ENCODE data around the gene LRRIQ1. TPM values are rescaled to one million over a fixed set of nuclear protein-coding genes. Genes with fewer than 3 reads are reported as not detected.
A peak's percentile ranks its signal among the peaks of the same experiment; 100 is the strongest.

LRRIQ1 gene
- total RNA-seq, 2 donors from 2014 or later = not detected

DNA sequence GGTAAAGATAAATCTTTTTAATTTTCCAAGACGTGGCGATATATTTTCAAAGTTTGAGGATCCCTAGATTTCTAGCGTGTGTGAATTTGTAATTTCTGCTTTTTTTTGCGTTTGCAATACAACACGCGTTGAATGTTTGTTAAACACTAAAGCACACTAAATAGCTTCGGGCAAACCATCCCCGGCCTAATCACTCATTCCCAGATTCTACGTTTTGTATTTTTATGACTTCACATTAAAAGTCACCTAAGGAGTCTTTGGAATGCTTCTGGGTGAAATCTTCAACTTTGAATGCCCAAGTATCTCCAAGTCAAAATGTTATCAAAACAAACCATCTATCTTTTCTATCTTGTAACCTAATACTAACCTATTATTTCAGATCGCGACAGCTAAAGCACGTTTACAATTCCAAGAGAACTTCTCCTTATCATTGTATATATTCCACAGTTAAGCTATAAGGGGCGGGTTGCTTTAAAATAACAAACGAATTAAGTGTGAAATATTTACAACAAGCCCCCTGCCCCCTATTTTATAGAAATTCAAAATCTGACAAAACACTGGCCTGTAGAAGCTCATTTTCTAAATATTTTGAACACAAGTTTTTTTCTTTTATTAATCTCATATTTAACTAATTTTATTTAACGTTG lies 245.0 kb downstream of the LRRIQ1 start:
- no peaks in the 10 kb centered on the region for H3K9me3 ChIP-seq (ENCODE audit: control insufficient read depth, low read length, poor library complexity, severe bottlenecking)
- Mint-ChIP-seq H3K27ac (no peak overlapping the region), H3K4me1 (peaks cover 5% of the 10 kb centered on the region), H3K27me3 (peaks cover 37% of the 10 kb centered on the region), H3K36me3 (ENCODE audit: low read depth) (peaks cover 3% of the 10 kb centered on the region), H3K4me3 (peak overlapping the region; percentile 84)
- DNase-seq (no peak), ATAC-seq (no peak)

DNA sequence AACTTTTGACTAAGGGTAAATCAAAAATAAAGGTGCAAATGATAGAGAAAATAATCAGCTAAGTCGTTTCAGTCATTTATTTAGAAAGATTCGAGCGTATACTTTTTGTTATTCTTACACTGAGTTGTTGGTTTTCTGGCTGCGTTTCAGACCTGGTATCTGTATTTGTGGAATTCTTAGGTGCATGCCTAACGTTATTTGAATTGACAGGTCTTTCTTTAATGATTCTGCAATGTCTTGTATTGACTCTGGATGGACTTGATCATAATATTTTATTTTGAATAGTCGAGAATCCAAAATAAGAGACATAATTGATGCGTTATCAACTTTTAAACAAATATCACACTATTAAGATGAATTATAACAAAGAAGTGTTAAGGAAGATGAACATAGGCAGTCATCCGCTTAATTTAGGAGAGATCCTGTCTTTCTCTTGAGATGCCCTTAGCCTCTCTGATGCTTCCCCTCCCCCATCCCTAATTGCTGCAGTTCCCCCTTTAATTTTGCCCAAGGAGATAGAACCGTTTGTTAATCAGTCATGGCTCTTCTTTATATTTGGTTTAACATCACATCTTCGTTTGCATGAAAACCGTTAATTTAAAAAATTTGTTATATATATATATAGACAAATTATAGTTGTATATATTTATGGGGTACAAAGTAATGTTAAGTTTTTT lies 245.6 kb downstream of the LRRIQ1 start:
- no peaks in the 10 kb centered on the region for H3K9me3 ChIP-seq (ENCODE audit: control insufficient read depth, low read length, poor library complexity, severe bottlenecking)
- peaks cover 3% of the 10 kb centered on the region for H3K36me3 Mint-ChIP-seq (ENCODE audit: low read depth)
- H3K27ac Mint-ChIP-seq = no peak overlapping the region
- no peak overlapping the region for H3K4me3 Mint-ChIP-seq
- H3K27me3 Mint-ChIP-seq = peaks cover 37% of the 10 kb centered on the region
- peaks cover 5% of the 10 kb centered on the region for H3K4me1 Mint-ChIP-seq
- no peak for DNase-seq
- ATAC-seq = no peak

DNA sequence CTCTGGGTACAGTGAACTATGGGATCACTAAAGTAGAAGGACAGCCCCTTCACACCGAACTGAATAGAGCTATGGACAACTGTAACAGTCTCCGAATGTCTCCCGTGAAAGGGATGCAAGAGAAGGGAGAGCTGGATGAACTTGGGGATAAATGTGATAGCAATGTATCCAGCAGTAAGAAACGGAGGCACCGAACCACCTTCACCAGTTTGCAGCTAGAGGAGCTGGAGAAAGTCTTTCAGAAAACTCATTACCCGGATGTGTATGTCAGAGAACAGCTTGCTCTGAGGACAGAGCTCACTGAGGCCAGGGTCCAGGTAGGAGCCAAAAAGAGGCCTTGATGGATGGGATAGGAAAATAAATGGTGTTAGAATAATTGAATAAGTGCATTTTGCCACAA lies 247.4 kb downstream of the LRRIQ1 start:
- Mint-ChIP-seq H3K36me3 (ENCODE audit: low read depth) (peaks cover 3% of the 10 kb centered on the region), H3K4me3 (no peak overlapping the region), H3K27me3 (peaks cover 24% of the 10 kb centered on the region), H3K4me1 (peaks cover 5% of the 10 kb centered on the region), H3K27ac (no peak overlapping the region)
- no peak for ATAC-seq
- no peaks in the 10 kb centered on the region for H3K9me3 ChIP-seq (ENCODE audit: control insufficient read depth, low read length, poor library complexity, severe bottlenecking)
- no peak for DNase-seq

Other genes with a start within 250 kb of the LRRIQ1 start
- gene SLC6A15, start 123.6 kb upstream of the LRRIQ1 start, total RNA-seq = under 1 TPM in 1 of 2 donors, not detected in 1; 0.07 TPM
- not detected for gene TSPAN19, start 74 bp upstream of the LRRIQ1 start, total RNA-seq
- not detected for gene ALX1, start 243.9 kb downstream of the LRRIQ1 start, total RNA-seq

Data from T-helper 17 cell (primary cell).